ENCODE results near the gene TAB2.

Gene TAB2

DNA sequence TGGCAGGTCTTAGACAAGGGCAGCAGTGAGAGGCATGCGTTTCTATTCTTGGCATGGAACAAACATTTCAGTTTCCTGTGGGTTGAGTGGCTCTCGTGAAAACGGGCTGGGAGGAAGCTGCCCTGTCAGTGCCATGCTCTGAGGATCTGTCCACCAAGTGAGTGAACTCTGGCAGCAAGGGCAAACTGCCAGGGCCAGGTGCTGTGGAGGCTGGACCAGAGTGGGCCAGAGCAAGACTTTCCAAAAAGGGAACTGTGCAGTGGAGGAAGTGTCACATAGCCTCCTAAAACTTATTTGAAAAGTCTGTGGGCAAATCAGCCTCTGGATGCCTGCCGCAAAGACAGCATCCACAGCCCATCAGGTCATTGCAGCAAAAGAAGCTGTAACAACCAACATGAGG lies 44.2 kb upstream of the TAB2 start:
- H3K4me1 ChIP-seq = no peaks in the 10 kb centered on the region
- no peaks in the 10 kb centered on the region for H3K9me3 ChIP-seq
- H3K27me3 ChIP-seq = no peaks in the 10 kb centered on the region
- H3K4me3 ChIP-seq (ENCODE audit: low read depth, low read length) = no peak overlapping the region
- TF ChIP-seq, protein P1, sequence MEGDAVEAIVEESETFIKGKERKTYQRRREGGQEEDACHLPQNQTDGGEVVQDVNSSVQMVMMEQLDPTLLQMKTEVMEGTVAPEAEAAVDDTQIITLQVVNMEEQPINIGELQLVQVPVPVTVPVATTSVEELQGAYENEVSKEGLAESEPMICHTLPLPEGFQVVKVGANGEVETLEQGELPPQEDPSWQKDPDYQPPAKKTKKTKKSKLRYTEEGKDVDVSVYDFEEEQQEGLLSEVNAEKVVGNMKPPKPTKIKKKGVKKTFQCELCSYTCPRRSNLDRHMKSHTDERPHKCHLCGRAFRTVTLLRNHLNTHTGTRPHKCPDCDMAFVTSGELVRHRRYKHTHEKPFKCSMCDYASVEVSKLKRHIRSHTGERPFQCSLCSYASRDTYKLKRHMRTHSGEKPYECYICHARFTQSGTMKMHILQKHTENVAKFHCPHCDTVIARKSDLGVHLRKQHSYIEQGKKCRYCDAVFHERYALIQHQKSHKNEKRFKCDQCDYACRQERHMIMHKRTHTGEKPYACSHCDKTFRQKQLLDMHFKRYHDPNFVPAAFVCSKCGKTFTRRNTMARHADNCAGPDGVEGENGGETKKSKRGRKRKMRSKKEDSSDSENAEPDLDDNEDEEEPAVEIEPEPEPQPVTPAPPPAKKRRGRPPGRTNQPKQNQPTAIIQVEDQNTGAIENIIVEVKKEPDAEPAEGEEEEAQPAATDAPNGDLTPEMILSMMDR (IDR thresholded peaks at IDR 0.05; ENCODE audit: low read depth, low read length) = no peak
- no peaks in the 10 kb centered on the region for H3K36me3 ChIP-seq
- DNase-seq = no peak

DNA sequence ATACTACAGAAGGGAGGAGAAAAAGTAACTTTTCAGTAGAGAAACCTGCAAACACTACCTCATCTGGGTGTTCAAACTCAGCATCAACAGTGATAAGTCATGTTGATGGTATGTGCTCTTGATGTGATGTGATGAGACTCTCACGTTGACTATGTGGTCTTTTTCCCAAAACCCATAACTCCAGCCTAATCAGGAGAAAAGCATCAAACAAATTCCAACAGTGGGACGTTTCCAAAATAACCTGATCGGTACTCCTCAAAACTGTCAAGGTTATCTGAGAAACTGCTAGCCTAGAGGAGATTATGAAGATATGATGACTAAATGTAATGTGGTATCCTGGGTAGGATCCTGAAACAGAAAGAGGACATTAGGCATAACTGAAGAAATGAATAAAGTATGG lies 41.9 kb upstream of the TAB2 start:
- Histone ChIP-seq H3K4me3 (ENCODE audit: low read depth, low read length) (no peak overlapping the region), H3K27me3 (no peaks in the 10 kb centered on the region), H3K4me1 (no peaks in the 10 kb centered on the region), H3K36me3 (no peaks in the 10 kb centered on the region), H3K9me3 (no peaks in the 10 kb centered on the region)
- no peak for DNase-seq
- TF ChIP-seq, protein P1 (IDR thresholded peaks at IDR 0.05; ENCODE audit: low read depth, low read length) = no peak

DNA sequence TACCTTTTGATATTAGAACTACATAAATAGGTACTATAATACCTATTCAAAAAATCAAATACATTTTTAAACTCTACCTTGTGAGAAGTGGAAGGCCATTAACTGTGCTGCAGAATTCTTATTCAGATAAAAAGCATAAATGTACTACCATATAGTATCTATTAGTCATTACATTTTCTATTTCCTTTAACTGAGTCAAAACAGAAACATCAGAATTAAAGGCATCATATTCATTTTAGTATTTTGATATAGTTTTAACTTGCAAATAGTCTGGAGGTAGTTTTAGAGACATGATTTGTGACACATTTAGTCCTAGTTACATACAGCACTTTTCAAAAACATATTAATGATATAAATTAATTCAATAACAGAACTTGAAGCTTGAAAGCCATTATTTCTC lies 39.9 kb upstream of the TAB2 start:
- no peak for DNase-seq
- Histone ChIP-seq H3K9me3 (no peaks in the 10 kb centered on the region), H3K36me3 (no peaks in the 10 kb centered on the region), H3K4me1 (no peaks in the 10 kb centered on the region), H3K4me3 (ENCODE audit: low read depth, low read length) (no peak overlapping the region), H3K27me3 (no peaks in the 10 kb centered on the region)
- TF ChIP-seq, protein P1 (IDR thresholded peaks at IDR 0.05; ENCODE audit: low read depth, low read length) = no peak

DNA sequence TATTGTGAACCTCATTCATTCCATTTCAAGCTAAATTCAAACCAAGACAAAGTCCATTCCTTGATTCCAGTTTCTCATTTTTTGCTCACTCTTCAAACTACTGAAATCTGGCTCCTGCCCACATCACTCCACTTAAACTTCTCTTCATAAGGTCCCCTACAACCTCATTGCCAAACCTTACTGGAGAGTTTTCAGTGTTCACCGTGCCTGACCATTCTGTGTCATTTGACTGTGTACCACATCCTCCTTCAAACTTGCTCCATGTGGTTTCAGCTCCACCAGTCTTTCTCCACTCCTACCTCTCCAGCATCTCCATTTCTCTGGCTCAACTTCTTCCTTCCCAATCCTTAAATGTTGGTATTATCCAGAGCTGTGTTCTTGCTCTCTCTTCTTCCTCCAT lies 38.5 kb upstream of the TAB2 start:
- Histone ChIP-seq H3K9me3 (no peaks in the 10 kb centered on the region), H3K27me3 (no peaks in the 10 kb centered on the region), H3K4me1 (no peaks in the 10 kb centered on the region), H3K4me3 (ENCODE audit: low read depth, low read length) (no peak overlapping the region), H3K36me3 (no peaks in the 10 kb centered on the region)
- TF ChIP-seq, protein P1 (IDR thresholded peaks at IDR 0.05; ENCODE audit: low read depth, low read length) = no peak
- no peak for DNase-seq

DNA sequence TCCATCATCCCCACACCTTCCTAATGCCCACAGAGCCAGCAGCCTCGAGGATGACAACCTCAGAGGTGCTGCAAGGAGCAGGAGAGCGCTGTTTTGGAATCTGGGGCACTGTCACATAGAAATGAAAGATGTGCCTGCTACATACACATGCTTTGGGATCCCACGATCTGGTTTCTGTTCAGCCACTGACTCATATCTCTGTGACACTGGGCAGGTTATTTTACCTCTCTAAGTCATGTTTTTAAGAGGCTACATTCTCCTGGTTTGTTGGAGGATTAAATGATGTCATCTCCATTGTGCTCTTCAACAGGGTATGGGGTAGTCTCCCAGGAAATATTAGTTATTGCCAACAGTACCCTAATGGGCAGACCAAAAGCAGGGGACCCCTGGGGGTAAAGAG lies 32.6 kb upstream of the TAB2 start:
- Histone ChIP-seq H3K36me3 (no peaks in the 10 kb centered on the region), H3K9me3 (no peaks in the 10 kb centered on the region), H3K4me3 (ENCODE audit: low read depth, low read length) (no peak overlapping the region), H3K4me1 (no peaks in the 10 kb centered on the region), H3K27me3 (no peaks in the 10 kb centered on the region)
- DNase-seq = no peak
- TF ChIP-seq, protein P1 (IDR thresholded peaks at IDR 0.05; ENCODE audit: low read depth, low read length) = no peak

- no peak for DNase-seq
- no peak overlapping the region for H3K4me3 ChIP-seq (ENCODE audit: low read depth, low read length)
- TF ChIP-seq, protein P1 (IDR thresholded peaks at IDR 0.05; ENCODE audit: low read depth, low read length) = no peak
- H3K36me3 ChIP-seq = no peaks in the 10 kb centered on the region
- H3K27me3 ChIP-seq = no peaks in the 10 kb centered on the region
- no peaks in the 10 kb centered on the region for H3K4me1 ChIP-seq
- no peaks in the 10 kb centered on the region for H3K9me3 ChIP-seq
Measured at GRCh38 chr6:149285626-149286025, 31.9 kb upstream of the TAB2 start.

Data from BE2C (cell line).